H9 (cell line): ENCODE measurements around the gene GABBR2. TPM values are rescaled to one million over a fixed set of nuclear protein-coding genes. Genes with fewer than 3 reads are reported as not detected.

Experiments
- DNase-seq: peaks from one replicate; pipeline ENCODE4 v3.0.0-alpha.2; 2017
- H2AFZ ChIP-seq: one replicate; pipeline ENCODE4 v1.6.1; 2013; ENCODE audit warnings: mild to moderate bottlenecking, low read length, control low read depth, moderate library complexity
- H2AK5ac ChIP-seq: 2 replicates; pipeline ENCODE4 v1.6.1; 2013; ENCODE audit warnings: low read length, control low read depth, mixed read lengths; ENCODE audit not compliant: insufficient read length
- H2BK120ac ChIP-seq: one replicate; pipeline ENCODE4 v1.6.1; 2013; ENCODE audit warnings: low read depth, mild to moderate bottlenecking, low read length, control low read depth, inconsistent platforms; ENCODE audit not compliant: poor library complexity, severe bottlenecking
- H2BK12ac ChIP-seq: 2 replicates; pipeline ENCODE4 v1.6.1; 2013; ENCODE audit warnings: low read length, control low read depth, mixed read lengths, low read depth; ENCODE audit not compliant: insufficient read length
- H2BK15ac ChIP-seq: 2 replicates; pipeline ENCODE4 v1.6.1; 2013; ENCODE audit warnings: low read depth, low read length, control low read depth
- H2BK20ac ChIP-seq: one replicate; pipeline ENCODE4 v1.6.1; 2013; ENCODE audit warnings: low read depth, mild to moderate bottlenecking, low read length, control low read depth, inconsistent platforms; ENCODE audit not compliant: poor library complexity, severe bottlenecking
- H2BK5ac ChIP-seq: 2 replicates; pipeline ENCODE4 v1.6.1; 2013; ENCODE audit warnings: low read length, control low read depth, mixed read lengths; ENCODE audit not compliant: insufficient read length
- H3K14ac ChIP-seq: 2 replicates; pipeline ENCODE4 v1.6.1; 2013; ENCODE audit warnings: low read length, control low read depth; ENCODE audit not compliant: insufficient read depth
- H3K18ac ChIP-seq: 2 replicates; pipeline ENCODE4 v1.6.1; 2013; ENCODE audit warnings: low read depth, mild to moderate bottlenecking, mixed read lengths, low read length, control low read depth; ENCODE audit not compliant: insufficient read length
- H3K23ac ChIP-seq: 2 replicates; pipeline ENCODE4 v1.6.1; 2013; ENCODE audit warnings: low read length, control low read depth, mixed read lengths, low read depth; ENCODE audit not compliant: insufficient read length
- H3K23me2 ChIP-seq: 2 replicates; pipeline ENCODE4 v1.6.1; 2013; ENCODE audit warnings: low read depth, mild to moderate bottlenecking, mixed read lengths, low read length, control low read depth; ENCODE audit not compliant: insufficient read length, poor library complexity, severe bottlenecking
- H3K27ac ChIP-seq: 2 replicates; pipeline ENCODE4 v1.5.1; 2013; ENCODE audit warnings: low read length, control low read depth, mixed read lengths, low read depth; ENCODE audit not compliant: insufficient read length
- H3K27me3 ChIP-seq: 2 replicates; pipeline ENCODE4 v1.6.1; 2013; ENCODE audit warnings: low read length, control low read depth, inconsistent platforms; ENCODE audit not compliant: insufficient read depth
- H3K4ac ChIP-seq: 2 replicates; pipeline ENCODE4 v1.6.1; 2013; ENCODE audit warnings: low read depth, mild to moderate bottlenecking, control low read depth, inconsistent platforms, low read length, moderate library complexity
- H3K4me1 ChIP-seq: 2 replicates; pipeline ENCODE4 v1.6.1; 2013; ENCODE audit warnings: low read length, control low read depth, inconsistent platforms; ENCODE audit not compliant: insufficient read depth
- H3K4me2 ChIP-seq: 2 replicates; pipeline ENCODE4 v1.6.1; 2013; ENCODE audit warnings: low read length, control low read depth, mixed read lengths; ENCODE audit not compliant: insufficient read length, insufficient read depth
- H3K56ac ChIP-seq: 2 replicates; pipeline ENCODE4 v1.6.1; 2013; ENCODE audit warnings: low read depth, mild to moderate bottlenecking, mixed read lengths, low read length, control low read depth; ENCODE audit not compliant: insufficient read length
- H3K79me1 ChIP-seq: 2 replicates; pipeline ENCODE4 v1.6.1; 2013; ENCODE audit warnings: low read depth, mild to moderate bottlenecking, moderate library complexity, low read length, control low read depth, inconsistent platforms; ENCODE audit not compliant: insufficient read depth, poor library complexity, severe bottlenecking
- H3K79me2 ChIP-seq: 2 replicates; pipeline ENCODE4 v1.6.1; 2013; ENCODE audit warnings: low read length, control low read depth, inconsistent platforms; ENCODE audit not compliant: insufficient read depth
- H3K9ac ChIP-seq: 2 replicates; pipeline ENCODE4 v1.6.1; 2013; ENCODE audit warnings: low read length, control low read depth, mixed read lengths; ENCODE audit not compliant: insufficient read length; ENCODE audit errors: extremely low read depth
- H3K9me3 ChIP-seq: one replicate; pipeline ENCODE4 v1.6.1; 2013; ENCODE audit warnings: low read depth, low read length, inconsistent platforms; ENCODE audit not compliant: control insufficient read depth
- H3T11ph ChIP-seq: one replicate; pipeline ENCODE4 v1.6.1; 2013; ENCODE audit warnings: mild to moderate bottlenecking, low read length, control low read depth, inconsistent platforms
- H4K20me1 ChIP-seq: one replicate; pipeline ENCODE4 v1.6.1; 2013; ENCODE audit not compliant: control insufficient read depth, insufficient read length, insufficient read depth
- H4K5ac ChIP-seq: 2 replicates; pipeline ENCODE4 v1.6.1; 2013; ENCODE audit warnings: low read depth, mild to moderate bottlenecking, mixed read lengths, low read length, control low read depth; ENCODE audit not compliant: insufficient read length
- H4K8ac ChIP-seq: replicated peaks from 2 replicates; pipeline ENCODE4 v1.6.1; 2013; ENCODE audit warnings: low read length, control low read depth, mixed read lengths, low read depth; ENCODE audit not compliant: insufficient read length
- H4K91ac ChIP-seq: 2 replicates; pipeline ENCODE4 v1.6.1; 2013; ENCODE audit warnings: low read depth, mild to moderate bottlenecking, moderate library complexity, mixed read lengths, low read length, control low read depth; ENCODE audit not compliant: insufficient read length
- H3K27ac Mint-ChIP-seq, 3 experiments: 2 replicates in 2 of 3; 3 replicates in 1 of 3; pipeline ENCODE4 v1.8.0; 2020 to 2021; ENCODE audit warnings: mixed read lengths in 3 of 3, mild to moderate bottlenecking in 1 of 3, moderate library complexity in 1 of 3
- H3K27me3 Mint-ChIP-seq: 2 replicates; pipeline ENCODE4 v1.8.0; 2021; ENCODE audit warnings: low read depth, mild to moderate bottlenecking, moderate library complexity, mixed read lengths
- H3K36me3 Mint-ChIP-seq, 3 experiments: 2 replicates in 2 of 3; 3 replicates in 1 of 3; pipeline ENCODE4 v1.8.0; 2020 to 2021; ENCODE audit warnings: low read depth in 3 of 3, mixed read lengths in 3 of 3; ENCODE audit not compliant: insufficient read depth in 1 of 3
- H3K4me1 Mint-ChIP-seq, 2 experiments: 2 replicates each; pipeline ENCODE4 v1.8.0; 2020; ENCODE audit warnings: mixed read lengths in 2 of 2
- H3K4me3 Mint-ChIP-seq, 2 experiments: 2 replicates in 1 of 2; 3 replicates in 1 of 2; pipeline ENCODE4 v1.8.0; 2020 to 2021; ENCODE audit warnings: mild to moderate bottlenecking in 2 of 2, mixed read lengths in 2 of 2, moderate library complexity in 1 of 2
- H3K9me3 Mint-ChIP-seq, 2 experiments: 2 replicates in 1 of 2; 3 replicates in 1 of 2; pipeline ENCODE4 v1.8.0; 2020; ENCODE audit warnings: mild to moderate bottlenecking in 2 of 2, mixed read lengths in 2 of 2, moderate library complexity in 1 of 2
- WGBS: extraction: QIAGEN DNeasy Blood & Tissue Kit; methylation state at CpG from one replicate; pipeline ENCODE4 v1.1.7; 2013; ENCODE audit warnings: missing lambda C conversion rate, low lambda C conversion rate, mixed read lengths; ENCODE audit not compliant: insufficient read length; ENCODE audit errors: extremely low coverage; 5-methylcytosine and 5-hydroxymethylcytosine counted together
- total RNA-seq: library from RNA; stranded (reverse); gene quantifications from 2 replicates; pipeline ENCODE4 v1.2.1, GENCODE V29; 2021
- TF ChIP-seq, protein P1 (sequence below): fragments of 200-600 bp; sonication (generic); conservative IDR thresholded peaks from 3 replicates; pipeline ENCODE4 v1.8.0; 2021; ENCODE audit warnings: antibody characterized with exemption, mild to moderate bottlenecking

The GABBR2 gene
- total RNA-seq, 1 experiment from 2014 or later = 0.66 TPM

DNA sequence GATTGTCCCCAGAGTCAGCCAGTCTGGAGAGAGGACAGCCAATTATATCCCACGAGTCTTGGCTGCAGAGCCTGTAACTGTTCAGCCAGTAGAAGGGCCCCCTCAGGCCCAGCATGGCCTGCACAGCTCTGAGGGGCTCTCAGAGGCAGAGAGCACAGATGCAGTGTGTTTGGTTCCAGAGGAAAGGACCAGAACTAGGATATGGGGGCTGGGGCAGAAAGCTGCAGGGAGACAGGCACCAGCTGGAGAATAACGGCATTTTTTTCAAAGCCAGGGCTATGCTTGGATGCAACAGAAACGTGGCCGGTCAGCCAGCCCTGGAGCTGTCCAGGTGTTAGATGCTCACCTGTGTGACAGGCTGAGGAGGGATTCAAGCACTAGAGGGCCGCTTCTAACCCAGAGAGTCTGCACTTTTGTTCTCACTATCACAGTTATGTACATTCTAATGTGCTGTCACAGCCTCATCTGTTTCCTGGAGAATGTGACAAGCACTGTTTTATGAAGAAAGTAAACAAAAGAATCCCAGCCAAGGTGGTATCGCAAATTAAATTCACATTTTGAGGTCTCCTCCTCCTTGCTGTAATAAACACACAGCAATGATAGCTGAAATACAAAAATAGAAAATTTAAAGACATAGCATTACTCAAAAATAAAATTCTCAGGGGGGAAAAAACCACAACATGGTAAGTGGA, 96.5 kb downstream of the GABBR2 start:
- H3K14ac ChIP-seq = no peak overlapping the region; the same call in 1 of the 2 replicates
- WGBS = no CpG with 5 or more reads among the region's 6 CpGs
- H2AK5ac ChIP-seq = no peak overlapping the region

More for the DNA sequence above, 96.5 kb downstream of the GABBR2 start:
- H4K5ac ChIP-seq = no peak overlapping the region
- H3K4me1 Mint-ChIP-seq = peaks cover 3 to 8% of the 10 kb centered on the region in 2 experiments; a peak in 3 of 4 replicates
- no peak for DNase-seq
- no peak overlapping the region for H3K27ac Mint-ChIP-seq
- no peaks in the 10 kb centered on the region for H3K79me2 ChIP-seq
- H3T11ph ChIP-seq = no peak overlapping the region
- TF ChIP-seq, protein P1, sequence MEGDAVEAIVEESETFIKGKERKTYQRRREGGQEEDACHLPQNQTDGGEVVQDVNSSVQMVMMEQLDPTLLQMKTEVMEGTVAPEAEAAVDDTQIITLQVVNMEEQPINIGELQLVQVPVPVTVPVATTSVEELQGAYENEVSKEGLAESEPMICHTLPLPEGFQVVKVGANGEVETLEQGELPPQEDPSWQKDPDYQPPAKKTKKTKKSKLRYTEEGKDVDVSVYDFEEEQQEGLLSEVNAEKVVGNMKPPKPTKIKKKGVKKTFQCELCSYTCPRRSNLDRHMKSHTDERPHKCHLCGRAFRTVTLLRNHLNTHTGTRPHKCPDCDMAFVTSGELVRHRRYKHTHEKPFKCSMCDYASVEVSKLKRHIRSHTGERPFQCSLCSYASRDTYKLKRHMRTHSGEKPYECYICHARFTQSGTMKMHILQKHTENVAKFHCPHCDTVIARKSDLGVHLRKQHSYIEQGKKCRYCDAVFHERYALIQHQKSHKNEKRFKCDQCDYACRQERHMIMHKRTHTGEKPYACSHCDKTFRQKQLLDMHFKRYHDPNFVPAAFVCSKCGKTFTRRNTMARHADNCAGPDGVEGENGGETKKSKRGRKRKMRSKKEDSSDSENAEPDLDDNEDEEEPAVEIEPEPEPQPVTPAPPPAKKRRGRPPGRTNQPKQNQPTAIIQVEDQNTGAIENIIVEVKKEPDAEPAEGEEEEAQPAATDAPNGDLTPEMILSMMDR = no peak
- no peak overlapping the region for H2BK15ac ChIP-seq
- no peak overlapping the region for H2AFZ ChIP-seq
- no peak overlapping the region for H3K4me2 ChIP-seq
- H3K18ac ChIP-seq = no peak overlapping the region
- no peak overlapping the region for H2BK5ac ChIP-seq
- peaks cover 3% of the 10 kb centered on the region for H3K27me3 Mint-ChIP-seq
- no peak overlapping the region for H2BK120ac ChIP-seq
- H4K91ac ChIP-seq = no peak overlapping the region
- H3K27ac ChIP-seq = no peak overlapping the region
- no peak overlapping the region for H2BK12ac ChIP-seq
- no peak overlapping the region for H2BK20ac ChIP-seq
- no peaks in the 10 kb centered on the region for H4K20me1 ChIP-seq
- H3K9me3 Mint-ChIP-seq = no peaks in the 10 kb centered on the region
- no peaks in the 10 kb centered on the region for H3K79me1 ChIP-seq
- H3K27me3 ChIP-seq = no peaks in the 10 kb centered on the region
- peaks cover 2% of the 10 kb centered on the region; the same call in 1 of the 2 replicates for H3K4me1 ChIP-seq
- no peak overlapping the region for H3K9ac ChIP-seq
- H3K23me2 ChIP-seq = no peaks in the 10 kb centered on the region
- no peak overlapping the region for H3K4ac ChIP-seq
- no peaks in the 10 kb centered on the region for H3K36me3 Mint-ChIP-seq
- no peak overlapping the region for H3K23ac ChIP-seq
- no peak overlapping the region for H4K8ac ChIP-seq
- no peaks in the 10 kb centered on the region for H3K9me3 ChIP-seq
- no peak overlapping the region for H3K4me3 Mint-ChIP-seq
- no peak overlapping the region for H3K56ac ChIP-seq
